RPMI7951 (cell line): ENCODE results near the gene SHC2. TPM values are rescaled to one million over a fixed set of nuclear protein-coding genes. Genes with fewer than 3 reads are reported as not detected.
"Not testable (repeated sequence)": the region's sequence is repeated elsewhere in the genome, so short reads cannot be mapped to it uniquely, and the experiment has no call there.

ENCODE experiments used
- DNase-seq: peaks from one replicate; pipeline ENCODE4 v3.0.0-alpha.2; 2012; ENCODE audit warnings: low read depth
- total RNA-seq: library from RNA; depleted of rRNA; stranded (reverse); fragments of >200 nt; shearing (Covaris generic); gene quantifications from 2 replicates; pipeline ENCODE4 v1.2.3, GENCODE V29; 2014

The SHC2 gene
- total RNA-seq, 1 experiment from 2014 or later = not detected

- DNase-seq = no peak
Measured at GRCh38 chr19:408441-408901, 52.4 kb downstream of the SHC2 start.

- DNase-seq = no peak
Measured at GRCh38 chr19:407511-408440, 53.1 kb downstream of the SHC2 start.

- no peak for DNase-seq
Measured at GRCh38 chr19:406971-407510, 53.8 kb downstream of the SHC2 start.

- no peak for DNase-seq
Measured at GRCh38 chr19:406135-406781, 54.6 kb downstream of the SHC2 start.

GRCh38 chr19:405121-405965 is 55.5 kb downstream of the SHC2 start:
- no peak for DNase-seq

GRCh38 chr19:403221-404027 is 57.4 kb downstream of the SHC2 start:
- no peak for DNase-seq

GRCh38 chr19:402786-403185 is 58.0 kb downstream of the SHC2 start:
- DNase-seq = no peak

- DNase-seq = no peak
Measured at GRCh38 chr19:401866-402511, 58.8 kb downstream of the SHC2 start.

GRCh38 chr19:400976-401865 is 59.6 kb downstream of the SHC2 start:
- DNase-seq = no peak

- DNase-seq = no peak
Measured at GRCh38 chr19:399370-399769, 61.5 kb downstream of the SHC2 start.

GRCh38 chr19:398719-399118 is 62.1 kb downstream of the SHC2 start:
- DNase-seq = no peak

GRCh38 chr19:397941-398706 is 62.7 kb downstream of the SHC2 start:
- no peak for DNase-seq

- DNase-seq = no peak
Measured at GRCh38 chr19:397321-397720, 63.5 kb downstream of the SHC2 start.

GRCh38 chr19:395467-395866 is 65.4 kb downstream of the SHC2 start:
- DNase-seq = no peak

- DNase-seq = not testable (repeated sequence)
Measured at GRCh38 chr19:394857-395256, 66.0 kb downstream of the SHC2 start.

GRCh38 chr19:393560-393959 is 67.3 kb downstream of the SHC2 start:
- not testable (repeated sequence) for DNase-seq

GRCh38 chr19:392375-392970 is 68.4 kb downstream of the SHC2 start:
- DNase-seq = no peak

GRCh38 chr19:391726-392374 is 69.0 kb downstream of the SHC2 start:
- DNase-seq = no peak
